ENCODE data around the gene ARHGEF33.

DNA sequence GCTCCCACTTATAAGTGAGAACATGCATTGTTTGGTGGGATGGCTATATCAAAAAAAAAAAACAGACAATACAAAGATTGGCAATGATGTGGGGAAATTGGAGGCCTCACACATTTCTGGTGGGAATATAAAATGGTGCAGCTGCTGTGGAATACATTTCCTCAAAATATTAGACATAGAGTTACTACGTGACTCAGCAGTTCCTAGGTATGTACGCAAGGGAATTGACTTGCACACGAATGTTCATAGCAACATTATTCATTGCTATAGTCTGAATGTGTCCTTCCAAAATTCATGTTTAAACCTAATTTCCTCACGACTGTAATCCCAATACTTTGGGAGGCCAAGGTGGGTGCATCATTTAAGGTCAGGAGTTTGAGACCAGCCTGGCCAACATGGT is 2.3 kb upstream of the ARHGEF33 start:
- TF ChIP-seq CTCF (IDR thresholded peaks at IDR 0.05), result no peak
- TF ChIP-seq EZH2 (IDR thresholded peaks at IDR 0.05), result no peak

Measured in neural progenitor cell (in vitro differentiated cells).